Thyroid gland (tissue), 4 donors: Measurements from ENCODE around the gene FALEC. TPM values are rescaled to one million over a fixed set of nuclear protein-coding genes. Genes with fewer than 3 reads are reported as not detected.

ENCODE experiments used
- DNase-seq, 2 donors: peaks; one replicate each; pipeline ENCODE4 v3.0.0-alpha.2; 2019
- H3K27ac ChIP-seq, 3 donors: fragments of 200-600 bp; sonication (generic); 1 replicate in 2 of 3; 2 replicates in 1 of 3; pipeline ENCODE4 v1.5.1; 2016 to 2019; ENCODE audit warnings: mild to moderate bottlenecking in 1 of 3, moderate library complexity in 1 of 3
- H3K27me3 ChIP-seq: fragments of 200-600 bp; sonication (generic); one replicate; pipeline ENCODE4 v1.5.1; 2019
- H3K36me3 ChIP-seq, 2 donors: fragments of 200-600 bp; sonication (generic); one replicate each; pipeline ENCODE4 v1.5.1; 2016 to 2019
- H3K4me1 ChIP-seq, 2 donors: fragments of 200-600 bp; sonication (generic); one replicate each; pipeline ENCODE4 v1.5.1; 2017 to 2019
- H3K4me3 ChIP-seq, 3 donors: fragments of 200-600 bp; sonication (generic); replicated peaks in 1 of 3; 1 replicate in 2 of 3; 2 replicates in 1 of 3; pipeline ENCODE4 v1.5.1; 2016; ENCODE audit warnings: mild to moderate bottlenecking in 1 of 3
- H3K9me3 ChIP-seq: fragments of 200-600 bp; sonication (generic); one replicate; pipeline ENCODE4 v1.5.1; 2017
- CTCF ChIP-seq, 6 experiments: fragments of 200-600 bp in 3 of 6; fragments of 450-650 bp in 3 of 6; sonication (generic) in 3 of 6; IDR thresholded peaks; one replicate each; pipeline ENCODE4 v1.5.1; 2016 to 2019; ENCODE audit warnings: antibody characterized with exemption in 6 of 6, mild to moderate bottlenecking in 2 of 6, inconsistent platforms in 1 of 6, moderate library complexity in 1 of 6
- POLR2A ChIP-seq, 2 donors: fragments of 450-650 bp; IDR thresholded peaks; one replicate each; pipeline ENCODE4 v1.6.1; 2017; ENCODE audit warnings: antibody characterized with exemption in 2 of 2, mild to moderate bottlenecking in 2 of 2, moderate library complexity in 1 of 2
- WGBS, 2 donors: methylation state at CpG; one replicate each; pipeline ENCODE4 v1.1.5; 2017; 5-methylcytosine and 5-hydroxymethylcytosine counted together
- intact Hi-C: fragments of 100-400 bp; cut with DNase I; formaldehyde crosslinking; loops from one replicate; pipeline ENCODE4 v1.15.1; 2023
- total RNA-seq, 4 donors: library from RNA; depleted of rRNA; stranded (reverse); fragments of >200 nt; gene quantifications; one replicate each; pipeline ENCODE4 v1.2.3, GENCODE V29; 2016

FALEC gene
- total RNA-seq, 4 donors from 2014 or later = not detected

GRCh38 chr1:150560576-150561253, 45.2 kb downstream of the FALEC start:
- H3K4me1 ChIP-seq = peaks cover 53 to 60% of the 10 kb centered on the region in 2 donors

GRCh38 chr1:150561254-150561973, 45.9 kb downstream of the FALEC start:
- peak; percentile 97 to 98 for DNase-seq
- peak overlapping the region in 2 of 3 donors; percentile 15 to 36 for H3K4me3 ChIP-seq
- no peaks in the 10 kb centered on the region for H3K27me3 ChIP-seq
- H3K27ac ChIP-seq = peak overlapping the region; percentile 99 to 100 (median 99)
- TF ChIP-seq POLR2A (IDR thresholded peaks at IDR 0.05) (peak; percentile 76 to 100), CTCF (IDR thresholded peaks at IDR 0.05) (peak in 2 of 6 experiments; percentile 18 to 47)
- intact Hi-C loops = no loop called here
- H3K36me3 ChIP-seq = no peaks in the 10 kb centered on the region
- peaks cover 58 to 67% of the 10 kb centered on the region in 2 donors for H3K4me1 ChIP-seq
- no peaks in the 10 kb centered on the region for H3K9me3 ChIP-seq
- 1% methylated on average over 21 to 27 of the region's 32 CpGs for WGBS, 2 donors

More at GRCh38 chr1:150560576-150561253, 45.2 kb downstream of the FALEC start:
- DNase-seq = peak; percentile 90 to 91
- no peaks in the 10 kb centered on the region for H3K36me3 ChIP-seq
- no peaks in the 10 kb centered on the region for H3K27me3 ChIP-seq
- 16 to 17% methylated on average over 16 of the region's 17 CpGs for WGBS, 2 donors
- peak overlapping the region; percentile 99 to 100 (median 99) for H3K27ac ChIP-seq
- intact Hi-C loops = no loop called here
- TF ChIP-seq CTCF (IDR thresholded peaks at IDR 0.05) (peak; percentile 59 to 92 (median 76)), POLR2A (IDR thresholded peaks at IDR 0.05) (no peak)
- H3K4me3 ChIP-seq = peak overlapping the region in 2 of 3 donors; percentile 15 to 36
- H3K9me3 ChIP-seq = no peaks in the 10 kb centered on the region

GRCh38 chr1:150561974-150562445, 46.5 kb downstream of the FALEC start:
- TF ChIP-seq POLR2A (IDR thresholded peaks at IDR 0.05) (peak; percentile 62 to 64), CTCF (IDR thresholded peaks at IDR 0.05) (no peak)
- H3K4me3 ChIP-seq = peak overlapping the region in 2 of 3 donors; percentile 1 to 36
- peak; percentile 95 to 96 for DNase-seq
- peaks cover 64 to 73% of the 10 kb centered on the region in 2 donors for H3K4me1 ChIP-seq
- H3K27ac ChIP-seq = peak overlapping the region; percentile 99 to 100 (median 99)
- no peaks in the 10 kb centered on the region for H3K36me3 ChIP-seq
- H3K9me3 ChIP-seq = no peaks in the 10 kb centered on the region
- 1 to 2% methylated on average over 15 to 18 of the region's 18 CpGs for WGBS, 2 donors
- no peaks in the 10 kb centered on the region for H3K27me3 ChIP-seq
- intact Hi-C loops = no loop called here

GRCh38 chr1:150562446-150563339, 47.1 kb downstream of the FALEC start:
- H3K36me3 ChIP-seq = no peaks in the 10 kb centered on the region
- no peaks in the 10 kb centered on the region for H3K9me3 ChIP-seq
- no peaks in the 10 kb centered on the region for H3K27me3 ChIP-seq
- TF ChIP-seq POLR2A (IDR thresholded peaks at IDR 0.05) = no peak
- intact Hi-C loops = no loop called here
- H3K4me1 ChIP-seq = peaks cover 71 to 80% of the 10 kb centered on the region in 2 donors
- peak overlapping the region in 1 of 3 donors; percentile 36 for H3K4me3 ChIP-seq
- peak; percentile 48 to 50 for DNase-seq
- WGBS, 2 donors = 9 to 14% methylated on average over 4 of the region's 4 CpGs
- H3K27ac ChIP-seq = peak overlapping the region; percentile 99 to 100 (median 99)
